ENCODE measurements around the gene CCDC28B.

CCDC28B gene

GRCh38 chr1:32198237-32199042 is 2.0 kb upstream of the CCDC28B start:
- no peak for TF ChIP-seq CTCF (IDR thresholded peaks at IDR 0.05; ENCODE audit: low read depth, low read length)
- H3K4me3 ChIP-seq (ENCODE audit: low read depth, low read length) = no peak overlapping the region
- no peak for DNase-seq (ENCODE audit: low read depth, low spot score)
- in situ Hi-C loops (cut with HindIII; ENCODE audit: low sequenced_read_pairs) = no loop called here

- in situ Hi-C loops (cut with HindIII; ENCODE audit: low sequenced_read_pairs) = no loop called here
- H3K4me3 ChIP-seq (ENCODE audit: low read depth, low read length) = no peak overlapping the region
- TF ChIP-seq CTCF (IDR thresholded peaks at IDR 0.05; ENCODE audit: low read depth, low read length) = no peak
- no peak for DNase-seq (ENCODE audit: low read depth, low spot score)
These were observed 1.2 kb upstream of the CCDC28B start for GRCh38 chr1:32199043-32199716.

GRCh38 chr1:32199717-32200072 is 700 bp upstream of the CCDC28B start:
- in situ Hi-C loops (cut with HindIII; ENCODE audit: low sequenced_read_pairs) = no loop called here
- no peak for TF ChIP-seq CTCF (IDR thresholded peaks at IDR 0.05; ENCODE audit: low read depth, low read length)
- DNase-seq (ENCODE audit: low read depth, low spot score) = no peak
- H3K4me3 ChIP-seq (ENCODE audit: low read depth, low read length) = peak overlapping the region; percentile 69

GRCh38 chr1:32201011-32201855 is 838 bp downstream of the CCDC28B start:
- H3K4me3 ChIP-seq (ENCODE audit: low read depth, low read length) = peak overlapping the region; percentile 69
- peak; percentile 8 for TF ChIP-seq CTCF (IDR thresholded peaks at IDR 0.05; ENCODE audit: low read depth, low read length)
- DNase-seq (ENCODE audit: low read depth, low spot score) = peak; percentile 66
- in situ Hi-C loops (cut with HindIII; ENCODE audit: low sequenced_read_pairs) = no loop called here

- in situ Hi-C loops (cut with HindIII; ENCODE audit: low sequenced_read_pairs) = no loop called here
- peak overlapping the region; percentile 82 for H3K4me3 ChIP-seq (ENCODE audit: low read depth, low read length)
- TF ChIP-seq CTCF (IDR thresholded peaks at IDR 0.05; ENCODE audit: low read depth, low read length) = no peak
- DNase-seq (ENCODE audit: low read depth, low spot score) = no peak
These were observed 4.6 kb downstream of the CCDC28B start for GRCh38 chr1:32204943-32205361.

Data from astrocyte of the spinal cord (primary cell).